ENCODE measurements around the gene RHO. TPM values are rescaled to one million over a fixed set of nuclear protein-coding genes. Genes with fewer than 3 reads are reported as not detected.

Gene RHO
- total and polyA plus RNA-seq, 2 donors (not counting 3 experiments of a cell fraction or from before 2014, with no cell fraction given), result not detected

DNA sequence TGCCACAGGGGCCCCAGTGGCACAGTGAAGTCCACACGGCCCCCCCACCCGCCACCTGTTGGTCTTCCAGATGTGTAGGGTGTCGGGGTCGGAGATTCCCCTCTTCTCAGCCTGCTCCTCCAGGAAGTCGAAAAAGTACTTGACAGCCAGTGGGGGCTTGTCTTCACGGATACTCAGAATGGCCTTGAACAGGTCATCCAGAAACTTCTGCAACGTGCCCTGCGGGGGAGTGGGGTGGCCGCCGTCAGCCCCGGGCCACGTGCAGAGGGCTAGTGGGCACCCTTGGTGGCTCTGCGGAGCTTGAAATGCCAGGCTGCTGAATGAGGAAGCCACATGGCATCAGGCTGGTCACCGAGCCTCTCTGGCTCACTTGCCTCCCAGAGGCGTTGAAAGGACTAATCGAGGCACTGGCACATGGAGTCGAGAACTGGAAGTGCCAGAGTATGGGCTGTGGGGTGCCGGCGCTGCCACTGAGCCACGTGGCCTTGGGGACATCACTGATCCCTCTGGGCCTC is 31.2 kb downstream of the RHO start:
- BruUV-seq (replicated peaks), result no TSS peak
- intact Hi-C loops (cut with micrococcal nuclease), result loop anchor here (2.0 to 5.0 kb wide), 2 partner anchors 37 to 177 kb away; no protein-coding TSS in a partner anchor
- POLR2A ChIA-PET, result interaction anchor here (0.6 kb wide), 1 partner anchor 70 kb away, joined by 3 read pairs; no protein-coding TSS in a partner anchor

GRCh38 chr3:129560269-129560787 is 31.9 kb downstream of the RHO start:
- POLR2A ChIA-PET, result no interaction called here
- Histone ChIP-seq H3K27ac (ENCODE audit: insufficient read depth, low read depth, low read length) (no peak overlapping the region), H3K9me1 (replicated peaks; ENCODE audit: control insufficient read depth, extremely low read depth, insufficient read depth, low read length) (no peaks in the 10 kb centered on the region), H3K9ac (replicated peaks; ENCODE audit: extremely low read depth, insufficient read depth, low read length) (no peak overlapping the region), H2AFZ (ENCODE audit: low read depth, low read length) (no peak overlapping the region), H3K4me1 (ENCODE audit: control insufficient read depth, extremely low read depth, insufficient read depth, low read length) (peaks cover 42% of the 10 kb centered on the region), H3K79me2 (ENCODE audit: control insufficient read depth, insufficient read depth, low read length) (no peaks in the 10 kb centered on the region), H3K27me3 (ENCODE audit: control insufficient read depth in 2 of 2, insufficient read depth in 2 of 2, low read length in 2 of 2) (no peaks in the 10 kb centered on the region), H4K20me1 (replicated peaks; ENCODE audit: control insufficient read depth, extremely low read depth, insufficient read depth, low read length) (no peaks in the 10 kb centered on the region), H3K36me3 (ENCODE audit: control insufficient read depth in 2 of 2, extremely low read depth in 1 of 2, insufficient read depth in 2 of 2, low read length in 2 of 2) (peaks cover 23 to 63% of the 10 kb centered on the region in 2 experiments), H3K4me2 (ENCODE audit: insufficient read depth, low read length) (no peak overlapping the region), H3K9me3 (replicated peaks; ENCODE audit: control insufficient read depth, insufficient read depth, low read length) (no peaks in the 10 kb centered on the region), H3K4me3 (replicated peaks in 1 of 3; ENCODE audit: insufficient read depth in 1 of 3, low read depth in 1 of 3, low read length in 3 of 3) (no peak overlapping the region)
- FAIRE-seq (no peak), DNase-seq (ENCODE audit: low read depth, low spot score) (no peak)
- intact Hi-C loops (cut with micrococcal nuclease) (loop anchor here (2.0 to 5.0 kb wide), 2 partner anchors 36 to 178 kb away; no protein-coding TSS in a partner anchor), dilution Hi-C loops (cut with MboI; ENCODE audit: extremely low pct_ligation_motif_present, low sequenced_read_pairs) (no loop called here)
- no TSS peak for BruUV-seq (replicated peaks)
- TF ChIP-seq POLR2A (IDR thresholded peaks at IDR 0.05; ENCODE audit: low read depth, low read length), result no peak
- TF ChIP-seq, protein P1, sequence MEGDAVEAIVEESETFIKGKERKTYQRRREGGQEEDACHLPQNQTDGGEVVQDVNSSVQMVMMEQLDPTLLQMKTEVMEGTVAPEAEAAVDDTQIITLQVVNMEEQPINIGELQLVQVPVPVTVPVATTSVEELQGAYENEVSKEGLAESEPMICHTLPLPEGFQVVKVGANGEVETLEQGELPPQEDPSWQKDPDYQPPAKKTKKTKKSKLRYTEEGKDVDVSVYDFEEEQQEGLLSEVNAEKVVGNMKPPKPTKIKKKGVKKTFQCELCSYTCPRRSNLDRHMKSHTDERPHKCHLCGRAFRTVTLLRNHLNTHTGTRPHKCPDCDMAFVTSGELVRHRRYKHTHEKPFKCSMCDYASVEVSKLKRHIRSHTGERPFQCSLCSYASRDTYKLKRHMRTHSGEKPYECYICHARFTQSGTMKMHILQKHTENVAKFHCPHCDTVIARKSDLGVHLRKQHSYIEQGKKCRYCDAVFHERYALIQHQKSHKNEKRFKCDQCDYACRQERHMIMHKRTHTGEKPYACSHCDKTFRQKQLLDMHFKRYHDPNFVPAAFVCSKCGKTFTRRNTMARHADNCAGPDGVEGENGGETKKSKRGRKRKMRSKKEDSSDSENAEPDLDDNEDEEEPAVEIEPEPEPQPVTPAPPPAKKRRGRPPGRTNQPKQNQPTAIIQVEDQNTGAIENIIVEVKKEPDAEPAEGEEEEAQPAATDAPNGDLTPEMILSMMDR (IDR thresholded peaks at IDR 0.05; ENCODE audit: extremely low read depth in 1 of 2, insufficient read depth in 1 of 2, low read depth in 1 of 2, low read length in 2 of 2), result no peak
- TF ChIP-seq GATA2 (IDR thresholded peaks at IDR 0.05; ENCODE audit: insufficient read depth, insufficient read length, low read depth, low read length), result no peak
- TF ChIP-seq MYC (IDR thresholded peaks at IDR 0.05; ENCODE audit: low read depth, low read length), result no peak
- TF ChIP-seq POLR2AphosphoS5 (IDR thresholded peaks at IDR 0.05; ENCODE audit: insufficient read depth, low read depth, low read length), result no peak
- TF ChIP-seq, protein P2, sequence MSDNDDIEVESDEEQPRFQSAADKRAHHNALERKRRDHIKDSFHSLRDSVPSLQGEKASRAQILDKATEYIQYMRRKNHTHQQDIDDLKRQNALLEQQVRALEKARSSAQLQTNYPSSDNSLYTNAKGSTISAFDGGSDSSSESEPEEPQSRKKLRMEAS (IDR thresholded peaks at IDR 0.05; ENCODE audit: insufficient read depth, insufficient read length), result no peak
- CTCF ChIA-PET, result interaction anchor here (0.8 to 6.4 kb wide), 4 partner anchors 32 to 177 kb away, joined by 4 to 80 read pairs (median 8); no protein-coding TSS in a partner anchor

More for the DNA sequence above, 31.2 kb downstream of the RHO start:
- dilution Hi-C loops (cut with MboI; ENCODE audit: extremely low pct_ligation_motif_present, low sequenced_read_pairs), result no loop called here
- Histone ChIP-seq H3K27ac (ENCODE audit: insufficient read depth, low read depth, low read length) (no peak overlapping the region), H3K79me2 (ENCODE audit: control insufficient read depth, insufficient read depth, low read length) (no peaks in the 10 kb centered on the region), H2AFZ (ENCODE audit: low read depth, low read length) (no peak overlapping the region), H3K9me3 (replicated peaks; ENCODE audit: control insufficient read depth, insufficient read depth, low read length) (no peaks in the 10 kb centered on the region), H3K4me2 (ENCODE audit: insufficient read depth, low read length) (no peak overlapping the region), H3K36me3 (ENCODE audit: control insufficient read depth in 2 of 2, extremely low read depth in 1 of 2, insufficient read depth in 2 of 2, low read length in 2 of 2) (peaks cover 20 to 56% of the 10 kb centered on the region in 2 experiments), H3K4me1 (ENCODE audit: control insufficient read depth, extremely low read depth, insufficient read depth, low read length) (peaks cover 42% of the 10 kb centered on the region), H3K9ac (replicated peaks; ENCODE audit: extremely low read depth, insufficient read depth, low read length) (no peak overlapping the region), H4K20me1 (replicated peaks; ENCODE audit: control insufficient read depth, extremely low read depth, insufficient read depth, low read length) (no peaks in the 10 kb centered on the region), H3K4me3 (replicated peaks in 1 of 3; ENCODE audit: insufficient read depth in 1 of 3, low read depth in 1 of 3, low read length in 3 of 3) (no peak overlapping the region), H3K9me1 (replicated peaks; ENCODE audit: control insufficient read depth, extremely low read depth, insufficient read depth, low read length) (no peaks in the 10 kb centered on the region), H3K27me3 (ENCODE audit: control insufficient read depth in 2 of 2, insufficient read depth in 2 of 2, low read length in 2 of 2) (no peaks in the 10 kb centered on the region)
- TF ChIP-seq POLR2A (IDR thresholded peaks at IDR 0.05; ENCODE audit: low read depth, low read length), result peak; percentile 0
- TF ChIP-seq, protein P2 (IDR thresholded peaks at IDR 0.05; ENCODE audit: insufficient read depth, insufficient read length), result no peak
- DNase-seq (ENCODE audit: low read depth, low spot score), result no peak
- no peak for FAIRE-seq
- CTCF ChIA-PET, result interaction anchor here (0.8 to 6.4 kb wide), 2 partner anchors 40 to 68 kb away, joined by 3 to 80 read pairs; no protein-coding TSS in a partner anchor

All from endothelial cell of umbilical vein (primary cell).